GM12875 (cell line): Measurements from ENCODE around the gene PTPRF.

Source experiments
- H3K4me3 ChIP-seq: one replicate; pipeline ENCODE4 v1.5.1; 2011; ENCODE audit warnings: low read depth, low read length, control low read depth
- TF ChIP-seq, protein P1 (sequence below): IDR thresholded peaks from 2 replicates; pipeline ENCODE4 v1.5.1; 2011; ENCODE audit warnings: low read depth, mild to moderate bottlenecking, control low read depth, inconsistent platforms, low read length, moderate library complexity, borderline replicate concordance; ENCODE audit not compliant: insufficient read depth

PTPRF gene

DNA sequence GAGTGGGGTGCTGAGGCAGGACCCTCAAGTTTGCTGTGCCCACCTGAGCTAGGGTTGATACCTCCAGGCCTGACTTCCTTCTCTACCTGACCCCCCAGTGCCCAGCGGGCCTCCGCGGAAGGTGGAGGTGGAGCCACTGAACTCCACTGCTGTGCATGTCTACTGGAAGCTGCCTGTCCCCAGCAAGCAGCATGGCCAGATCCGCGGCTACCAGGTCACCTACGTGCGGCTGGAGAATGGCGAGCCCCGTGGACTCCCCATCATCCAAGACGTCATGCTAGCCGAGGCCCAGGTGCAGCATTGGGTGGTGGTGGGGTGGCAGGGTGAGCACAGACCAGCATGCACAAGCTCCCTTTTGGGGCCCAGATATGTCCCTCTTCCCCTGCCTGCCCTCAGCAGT is 67.9 kb downstream of the PTPRF start:
- TF ChIP-seq, protein P1, sequence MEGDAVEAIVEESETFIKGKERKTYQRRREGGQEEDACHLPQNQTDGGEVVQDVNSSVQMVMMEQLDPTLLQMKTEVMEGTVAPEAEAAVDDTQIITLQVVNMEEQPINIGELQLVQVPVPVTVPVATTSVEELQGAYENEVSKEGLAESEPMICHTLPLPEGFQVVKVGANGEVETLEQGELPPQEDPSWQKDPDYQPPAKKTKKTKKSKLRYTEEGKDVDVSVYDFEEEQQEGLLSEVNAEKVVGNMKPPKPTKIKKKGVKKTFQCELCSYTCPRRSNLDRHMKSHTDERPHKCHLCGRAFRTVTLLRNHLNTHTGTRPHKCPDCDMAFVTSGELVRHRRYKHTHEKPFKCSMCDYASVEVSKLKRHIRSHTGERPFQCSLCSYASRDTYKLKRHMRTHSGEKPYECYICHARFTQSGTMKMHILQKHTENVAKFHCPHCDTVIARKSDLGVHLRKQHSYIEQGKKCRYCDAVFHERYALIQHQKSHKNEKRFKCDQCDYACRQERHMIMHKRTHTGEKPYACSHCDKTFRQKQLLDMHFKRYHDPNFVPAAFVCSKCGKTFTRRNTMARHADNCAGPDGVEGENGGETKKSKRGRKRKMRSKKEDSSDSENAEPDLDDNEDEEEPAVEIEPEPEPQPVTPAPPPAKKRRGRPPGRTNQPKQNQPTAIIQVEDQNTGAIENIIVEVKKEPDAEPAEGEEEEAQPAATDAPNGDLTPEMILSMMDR = no peak

DNA sequence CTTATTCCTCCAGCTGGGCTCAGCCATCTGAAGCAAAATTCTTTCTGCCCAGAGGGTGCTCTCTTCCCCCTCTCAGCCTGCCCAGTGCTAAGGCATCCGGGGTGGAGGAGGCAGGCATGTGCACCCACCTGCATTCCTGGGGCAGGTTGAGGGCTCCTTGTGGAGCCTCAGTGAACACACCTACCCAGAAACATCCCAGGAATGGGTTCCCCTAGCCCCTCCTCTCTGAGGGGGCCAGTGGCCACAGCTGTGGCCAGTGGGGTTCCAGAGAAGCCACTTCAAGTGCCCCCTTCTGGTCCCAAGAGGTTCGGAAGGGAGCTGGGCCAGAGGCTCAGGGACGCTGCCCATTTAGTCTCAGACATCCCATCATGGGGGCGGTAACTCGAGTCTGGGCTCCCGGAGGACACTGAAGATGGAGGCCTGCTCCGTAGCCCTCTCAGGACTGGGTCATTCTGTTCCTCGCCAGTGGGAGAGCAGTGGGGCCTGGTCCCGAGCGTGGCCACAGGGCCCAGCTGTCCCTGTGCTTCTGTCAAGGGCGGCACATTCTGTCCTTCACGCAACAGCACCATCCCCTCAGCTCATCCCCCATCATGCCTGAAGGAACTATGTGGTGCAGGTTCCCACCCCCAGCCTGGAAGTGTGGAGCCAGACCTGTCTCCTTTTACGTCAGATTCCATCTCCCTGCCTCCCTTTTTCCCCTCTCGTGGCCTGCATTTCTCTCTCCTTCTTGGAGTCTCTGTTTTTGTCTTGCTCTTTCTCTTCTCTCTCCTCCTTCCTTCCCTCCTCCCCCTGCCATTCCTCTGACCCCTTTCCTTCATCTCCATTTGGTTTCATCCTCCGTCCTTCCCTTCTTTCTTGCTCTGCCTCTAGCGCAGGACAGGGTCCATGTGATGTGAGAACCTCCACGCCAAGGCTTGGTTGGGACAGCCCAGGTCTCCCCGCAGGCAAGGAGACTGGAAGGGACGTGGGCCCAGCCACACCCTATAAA is 69.6 kb downstream of the PTPRF start:
- H3K4me3 ChIP-seq = no peak overlapping the region
- TF ChIP-seq, protein P1 = no peak

More for the DNA sequence above, 67.9 kb downstream of the PTPRF start:
- H3K4me3 ChIP-seq = no peak overlapping the region

DNA sequence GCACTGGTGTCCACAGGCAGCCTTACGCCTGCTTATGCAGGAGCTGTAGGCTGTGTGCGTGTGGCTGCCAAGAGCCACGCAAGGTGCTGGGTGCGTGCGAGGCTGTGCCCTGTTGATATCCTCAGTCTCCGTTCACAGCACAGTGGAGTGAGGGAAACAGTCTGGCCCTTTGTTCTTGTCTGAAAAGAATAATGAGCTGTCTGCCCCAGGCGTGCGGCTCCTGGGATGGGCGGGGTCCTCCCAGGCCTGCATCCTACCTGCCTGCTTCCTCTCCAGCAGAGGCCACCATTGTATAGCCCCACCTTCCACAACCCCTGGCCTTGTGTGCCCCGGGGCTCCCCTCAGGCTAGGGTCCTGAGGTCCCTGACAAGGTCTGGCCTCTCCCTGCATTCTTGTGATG is 72.3 kb downstream of the PTPRF start:
- H3K4me3 ChIP-seq = no peak overlapping the region
- TF ChIP-seq, protein P1 = no peak

DNA sequence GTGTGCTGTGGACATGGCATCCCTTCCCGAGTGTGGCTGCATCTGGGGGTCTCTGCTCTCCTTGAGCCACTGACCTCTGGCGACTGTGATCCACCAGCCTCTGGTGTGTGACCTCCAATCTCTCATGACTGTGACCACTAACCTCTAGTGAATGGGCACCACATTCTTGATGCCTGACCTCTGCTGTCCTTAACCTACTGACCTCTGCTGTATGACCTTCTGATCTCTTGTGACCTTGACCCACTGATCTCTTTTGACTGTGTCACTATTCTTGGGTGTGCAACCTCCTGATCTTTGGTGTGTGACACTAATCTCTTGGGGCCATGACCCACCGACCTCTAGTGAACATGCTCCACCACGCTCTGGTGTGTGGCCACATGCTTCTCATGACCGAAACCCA is 73.5 kb downstream of the PTPRF start:
- TF ChIP-seq, protein P1 = no peak
- H3K4me3 ChIP-seq = no peak overlapping the region

DNA sequence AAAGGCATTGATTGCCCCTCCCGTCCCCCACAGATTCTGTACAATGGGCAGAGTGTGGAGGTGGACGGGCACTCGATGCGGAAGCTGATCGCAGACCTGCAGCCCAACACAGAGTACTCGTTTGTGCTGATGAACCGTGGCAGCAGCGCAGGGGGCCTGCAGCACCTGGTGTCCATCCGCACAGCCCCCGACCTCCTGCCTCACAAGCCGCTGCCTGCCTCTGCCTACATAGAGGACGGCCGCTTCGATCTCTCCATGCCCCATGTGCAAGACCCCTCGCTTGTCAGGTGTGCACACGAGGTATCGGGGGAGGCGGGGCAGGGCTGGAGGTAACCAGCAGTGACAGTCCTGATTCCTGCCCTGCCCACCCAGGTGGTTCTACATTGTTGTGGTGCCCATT is 74.5 kb downstream of the PTPRF start:
- H3K4me3 ChIP-seq = no peak overlapping the region
- TF ChIP-seq, protein P1 = no peak

DNA sequence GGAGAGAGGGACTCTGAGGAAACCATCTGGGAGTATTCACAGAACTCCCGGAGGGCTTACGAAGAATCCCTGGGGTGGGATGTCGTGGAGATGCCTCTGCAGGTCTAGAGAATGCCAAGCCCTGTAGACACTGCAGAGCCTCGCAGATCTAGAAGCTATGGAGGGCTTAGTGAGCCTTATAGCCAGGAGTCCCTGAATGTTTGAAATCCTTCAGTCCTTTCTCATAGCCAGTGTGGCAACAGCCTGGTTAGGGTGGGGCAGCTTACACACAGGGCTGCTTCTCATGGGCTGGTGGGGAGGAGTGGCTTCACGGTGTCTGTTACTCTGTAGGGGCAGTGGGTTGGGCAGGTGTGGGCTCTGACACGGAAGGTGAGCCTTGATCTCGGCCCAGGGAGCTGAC is 75.1 kb downstream of the PTPRF start:
- no peak overlapping the region for H3K4me3 ChIP-seq
- TF ChIP-seq, protein P1 = no peak

DNA sequence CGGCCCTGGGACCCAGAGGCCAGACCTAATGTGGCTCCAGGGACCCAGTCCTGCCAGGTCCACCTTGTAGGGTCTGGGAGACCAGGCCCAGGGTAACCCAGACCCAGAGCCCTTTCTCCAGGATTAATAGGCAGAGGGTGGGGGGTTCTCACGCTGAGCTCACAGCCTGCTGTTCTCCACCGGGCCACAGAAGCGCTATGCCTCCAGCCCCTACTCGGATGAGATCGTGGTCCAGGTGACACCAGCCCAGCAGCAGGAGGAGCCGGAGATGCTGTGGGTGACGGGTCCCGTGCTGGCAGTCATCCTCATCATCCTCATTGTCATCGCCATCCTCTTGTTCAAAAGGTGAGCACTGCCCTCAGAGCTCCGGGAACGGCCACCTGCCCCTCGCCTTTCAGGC is 75.9 kb downstream of the PTPRF start:
- no peak overlapping the region for H3K4me3 ChIP-seq
- TF ChIP-seq, protein P1 = no peak
